Activated CD4-positive, alpha-beta T cell treated with anti-CD3 and anti-CD28 coated beads for 36 hours (primary cell): ENCODE measurements around the gene SLC44A2. TPM values are rescaled to one million over a fixed set of nuclear protein-coding genes. Genes with fewer than 3 reads are reported as not detected.

ENCODE experiments used
- ATAC-seq: fragments of 200-7000 bp; cut with Tn5 transposase; one replicate; pipeline ENCODE4 v1.10.0; 2021; ENCODE audit warnings: mild to moderate bottlenecking, moderate library complexity
- CTCF ChIA-PET: fragments of 350-600 bp; sonication (Branson Sonifier 250); formaldehyde crosslinking; loops from one replicate; lab custom pipeline; 2021; ENCODE audit warnings: antibody characterized with exemption; lab: Charles Lee
- POLR2A ChIA-PET: fragments of 350-600 bp; sonication (Branson Sonifier 250); formaldehyde crosslinking; loops from one replicate; lab custom pipeline; 2021; ENCODE audit warnings: antibody characterized with exemption, inconsistent platforms; lab: Charles Lee
- DNase-seq: peaks from one replicate; pipeline ENCODE4 v3.0.0-alpha.2; 2020
- H3K27ac Mint-ChIP-seq: one replicate; pipeline ENCODE4 v1.8.0; 2021; ENCODE audit warnings: mixed read lengths
- H3K27me3 Mint-ChIP-seq: one replicate; pipeline ENCODE4 v1.8.0; 2021; ENCODE audit warnings: mixed read lengths
- H3K36me3 Mint-ChIP-seq: one replicate; pipeline ENCODE4 v1.8.0; 2021; ENCODE audit warnings: low read depth, mixed read lengths
- H3K4me1 Mint-ChIP-seq: one replicate; pipeline ENCODE4 v1.8.0; 2021; ENCODE audit warnings: mixed read lengths
- H3K4me3 Mint-ChIP-seq: one replicate; pipeline ENCODE4 v1.8.0; 2021; ENCODE audit warnings: mild to moderate bottlenecking, moderate library complexity, mixed read lengths
- H3K9me3 Mint-ChIP-seq: one replicate; pipeline ENCODE4 v1.8.0; 2021; ENCODE audit warnings: low read depth, mixed read lengths
- intact Hi-C, 2 experiments: fragments of 100-400 bp; cut with DNase I in 1 of 2; cut with micrococcal nuclease in 1 of 2; formaldehyde crosslinking; loops; one replicate each; pipeline versions ENCODE4 v1.14.2 to v1.15.1; 2022 to 2024; cut with DNase I, micrococcal nuclease
- total RNA-seq, 2 experiments: library from RNA; stranded (reverse); gene quantifications; one replicate each; pipeline ENCODE4 v1.2.3, GENCODE V29; 2021

The SLC44A2 gene
- 100 to 1,000 TPM in 1 of 2 experiments, 10 to 100 TPM in 1; 80.3 to 105 TPM for total RNA-seq

DNA sequence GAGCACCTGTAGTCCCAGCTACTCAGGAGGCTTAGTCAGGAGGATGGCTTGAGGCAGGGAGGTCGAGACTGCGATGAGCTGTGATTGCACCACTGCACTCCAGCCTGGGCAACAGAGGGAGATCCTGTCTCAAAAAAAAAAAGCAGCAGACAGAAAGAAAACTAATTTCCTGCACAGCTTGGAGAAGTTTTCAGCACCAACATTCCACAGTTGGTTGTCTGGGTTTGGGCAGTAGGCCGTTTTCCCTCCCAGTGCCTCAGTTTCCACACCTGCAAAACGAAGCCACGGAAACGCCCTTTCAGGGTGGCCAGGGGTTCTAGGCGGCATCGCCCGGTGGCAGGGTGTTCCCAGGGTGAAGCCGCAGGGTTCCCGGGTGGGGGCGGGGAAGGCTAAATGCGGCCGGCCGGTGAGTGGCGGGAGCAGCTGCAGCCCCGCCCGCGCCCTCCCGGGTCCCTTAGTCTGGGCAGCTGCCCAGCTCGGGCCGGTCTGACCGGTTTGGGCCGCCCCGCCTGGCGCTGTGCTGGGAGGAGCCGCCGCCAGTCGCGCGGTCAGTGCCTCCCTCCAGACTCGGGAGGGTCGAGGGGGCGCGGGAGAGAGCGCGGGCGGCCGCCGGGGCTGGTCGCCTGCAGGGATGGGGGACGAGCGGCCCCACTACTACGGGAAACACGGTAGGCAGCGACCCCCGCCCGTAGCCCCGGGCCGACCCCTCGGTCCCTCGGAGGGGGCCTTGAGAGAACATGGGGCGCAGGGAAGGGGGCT is at the start of gene SLC44A2:
SLC44A2 (plus strand) TSS at position 551 of the 759 bp plus-strand sequence; CDS start at position 632, 81 bp downstream.
- ChIA-PET CTCF (no interaction called here), POLR2A (interaction anchor here (0.6 kb wide), 1 partner anchor 241 kb away, joined by 4 read pairs; no protein-coding TSS in a partner anchor)
- no peak for DNase-seq
- H3K4me1 Mint-ChIP-seq, result peaks cover 25% of the 10 kb centered on the region
- no peaks in the 10 kb centered on the region for H3K9me3 Mint-ChIP-seq
- intact Hi-C loops, result no loop called here
- H3K27ac Mint-ChIP-seq, result no peak within 1 kb of the TSS
- H3K36me3 Mint-ChIP-seq, result peaks cover 19% of the 10 kb centered on the region
- no peaks in the 10 kb centered on the region for H3K27me3 Mint-ChIP-seq
- no peak within 1 kb of the TSS for H3K4me3 Mint-ChIP-seq
- ATAC-seq, result peak; percentile 30

- Mint-ChIP-seq H3K27me3 (no peaks in the 10 kb centered on the region), H3K4me3 (no peak overlapping the region), H3K4me1 (peaks cover 6% of the 10 kb centered on the region), H3K27ac (no peak overlapping the region), H3K36me3 (no peaks in the 10 kb centered on the region), H3K9me3 (no peaks in the 10 kb centered on the region)
- CTCF ChIA-PET, result interaction anchor here (0.7 to 9.1 kb wide), 3 partner anchors 61 to 122 kb away, joined by 3 to 239 read pairs (median 164); partner anchors contain the start of gene QTRT1
- POLR2A ChIA-PET, result no interaction called here
- DNase-seq, result no peak
- intact Hi-C loops, result no loop called here
- ATAC-seq, result no peak
Measured at GRCh38 chr19:10577951-10578350, 47.4 kb upstream of the SLC44A2 start.

DNA sequence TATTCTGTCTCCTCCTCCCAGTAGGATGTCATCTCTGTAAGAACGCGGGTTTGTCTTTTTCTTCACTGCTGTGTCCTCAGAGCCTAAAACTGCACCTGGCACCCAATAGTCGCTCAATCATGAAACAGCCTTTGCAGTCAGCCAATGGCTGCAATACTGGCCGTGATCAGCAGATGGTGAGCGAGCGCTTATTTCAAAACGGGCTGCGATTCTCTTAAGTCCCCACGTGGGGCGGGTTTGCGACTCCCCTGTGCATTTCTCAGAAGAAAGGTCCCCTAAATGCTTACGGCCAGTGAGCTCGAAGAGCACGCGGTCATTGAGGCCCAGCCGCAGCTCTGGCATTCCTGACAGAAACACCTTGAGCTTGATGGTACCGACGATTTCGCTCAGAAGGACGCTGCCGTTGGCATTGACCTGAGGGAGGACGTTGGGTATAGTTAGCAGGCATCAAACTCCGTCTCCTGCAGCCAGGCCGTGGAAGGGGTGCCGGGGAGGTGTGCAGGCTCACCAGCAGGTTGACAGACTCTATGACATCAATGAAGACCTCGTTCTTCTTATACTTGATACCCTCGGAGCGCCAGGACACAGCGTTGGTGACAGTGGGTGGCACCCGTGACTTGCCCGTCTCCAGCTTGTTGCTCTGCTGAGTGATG is 44.2 kb upstream of the SLC44A2 start:
- Mint-ChIP-seq H3K4me1 (peaks cover 17% of the 10 kb centered on the region), H3K27ac (no peak overlapping the region)
- intact Hi-C loops, result loop anchor here (1.0 to 2.0 kb wide), 5 partner anchors 21 to 118 kb away; no protein-coding TSS in a partner anchor

GRCh38 chr19:10582091-10582490 is 43.3 kb upstream of the SLC44A2 start:
- H3K4me3 Mint-ChIP-seq, result no peak overlapping the region
- H3K27ac Mint-ChIP-seq, result no peak overlapping the region
- no peaks in the 10 kb centered on the region for H3K9me3 Mint-ChIP-seq
- intact Hi-C loops, result no loop called here
- ChIA-PET POLR2A (interaction anchor here (0.6 to 1.7 kb wide), 6 partner anchors 22 to 114 kb away, joined by 3 to 7 read pairs (median 4); no protein-coding TSS in a partner anchor), CTCF (interaction anchor here (0.6 to 9.1 kb wide), 27 partner anchors 8 to 1639 kb away, joined by 3 to 239 read pairs (median 6); partner anchors contain the start of genes CDKN2D, DNM2 and QTRT1)
- no peak for DNase-seq
- H3K36me3 Mint-ChIP-seq, result no peaks in the 10 kb centered on the region
- no peaks in the 10 kb centered on the region for H3K27me3 Mint-ChIP-seq
- peaks cover 17% of the 10 kb centered on the region for H3K4me1 Mint-ChIP-seq
- no peak for ATAC-seq

More for the DNA sequence above, 44.2 kb upstream of the SLC44A2 start:
- ATAC-seq (peak; percentile 98), DNase-seq (peak; percentile 95)
- no peaks in the 10 kb centered on the region for H3K9me3 Mint-ChIP-seq
- no peaks in the 10 kb centered on the region for H3K36me3 Mint-ChIP-seq
- ChIA-PET CTCF (interaction anchor here (0.6 to 9.1 kb wide), 52 partner anchors 9 to 1638 kb away, joined by 3 to 239 read pairs (median 4); partner anchors contain the start of genes CDC37, CDKN2D, DNM2 and QTRT1), POLR2A (interaction anchor here (0.6 to 1.7 kb wide), 12 partner anchors 9 to 130 kb away, joined by 3 to 7 read pairs (median 5); partner anchors contain the start of gene QTRT1)
- no peaks in the 10 kb centered on the region for H3K27me3 Mint-ChIP-seq
- no peak overlapping the region for H3K4me3 Mint-ChIP-seq

DNA sequence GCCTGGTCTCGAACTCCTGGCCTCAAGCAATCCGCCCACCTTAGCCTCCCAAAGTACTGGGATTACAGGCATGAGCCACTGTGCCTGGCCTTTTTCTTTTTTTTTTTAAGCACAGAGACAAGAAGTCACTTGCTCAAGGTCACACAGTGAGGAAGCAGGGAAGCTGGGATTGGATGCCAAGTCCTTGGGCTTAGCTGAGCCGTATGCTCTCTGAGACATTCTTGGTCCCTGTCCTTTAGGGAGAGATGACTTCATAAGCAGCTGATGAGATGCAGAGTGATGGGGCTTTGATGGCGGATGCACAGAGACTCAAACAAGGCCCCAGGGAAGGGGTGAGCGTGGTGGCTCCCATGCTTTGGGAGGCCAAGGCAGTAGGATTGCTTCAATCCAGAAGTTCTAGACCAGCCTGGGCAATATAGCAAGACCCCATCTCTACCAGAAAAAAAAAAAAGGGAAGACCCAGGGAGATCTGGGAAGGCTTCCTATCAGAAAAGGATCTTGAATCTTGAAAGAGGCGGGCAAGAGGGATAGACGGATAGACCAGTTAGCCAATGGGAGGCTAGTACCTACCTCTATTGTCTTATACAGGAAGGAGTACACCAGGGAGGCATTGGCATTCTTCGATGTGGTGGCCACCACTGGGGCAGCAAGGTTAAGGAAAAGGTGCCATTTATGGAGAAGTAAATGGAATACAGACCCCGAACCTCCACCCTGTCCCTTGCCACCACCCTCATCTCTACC is 42.1 kb upstream of the SLC44A2 start:
- H3K27me3 Mint-ChIP-seq, result peaks cover 7% of the 10 kb centered on the region
- no peaks in the 10 kb centered on the region for H3K36me3 Mint-ChIP-seq
- DNase-seq (no peak), ATAC-seq (no peak)
- intact Hi-C loops, result no loop called here
- H3K27ac Mint-ChIP-seq, result no peak overlapping the region
- H3K9me3 Mint-ChIP-seq, result no peaks in the 10 kb centered on the region
- H3K4me3 Mint-ChIP-seq, result no peak overlapping the region
- ChIA-PET CTCF (interaction anchor here (0.6 to 9.1 kb wide), 7 partner anchors 21 to 117 kb away, joined by 3 to 239 read pairs (median 19); partner anchors contain the start of gene QTRT1), POLR2A (interaction anchor here (0.6 kb wide), 1 partner anchor 76 kb away, joined by 3 read pairs; no protein-coding TSS in a partner anchor)
- peaks cover 21% of the 10 kb centered on the region for H3K4me1 Mint-ChIP-seq

GRCh38 chr19:10586396-10586795 is 39.0 kb upstream of the SLC44A2 start:
- no peak for ATAC-seq
- H3K27me3 Mint-ChIP-seq, result peaks cover 7% of the 10 kb centered on the region
- H3K9me3 Mint-ChIP-seq, result no peaks in the 10 kb centered on the region
- ChIA-PET POLR2A (no interaction called here), CTCF (interaction anchor here (0.8 to 9.1 kb wide), 3 partner anchors 55 to 114 kb away, joined by 3 to 164 read pairs (median 19); partner anchors contain the start of gene QTRT1)
- no peaks in the 10 kb centered on the region for H3K36me3 Mint-ChIP-seq
- no peak overlapping the region for H3K27ac Mint-ChIP-seq
- H3K4me1 Mint-ChIP-seq, result peaks cover 16% of the 10 kb centered on the region
- intact Hi-C loops, result no loop called here
- no peak for DNase-seq
- no peak overlapping the region for H3K4me3 Mint-ChIP-seq

DNA sequence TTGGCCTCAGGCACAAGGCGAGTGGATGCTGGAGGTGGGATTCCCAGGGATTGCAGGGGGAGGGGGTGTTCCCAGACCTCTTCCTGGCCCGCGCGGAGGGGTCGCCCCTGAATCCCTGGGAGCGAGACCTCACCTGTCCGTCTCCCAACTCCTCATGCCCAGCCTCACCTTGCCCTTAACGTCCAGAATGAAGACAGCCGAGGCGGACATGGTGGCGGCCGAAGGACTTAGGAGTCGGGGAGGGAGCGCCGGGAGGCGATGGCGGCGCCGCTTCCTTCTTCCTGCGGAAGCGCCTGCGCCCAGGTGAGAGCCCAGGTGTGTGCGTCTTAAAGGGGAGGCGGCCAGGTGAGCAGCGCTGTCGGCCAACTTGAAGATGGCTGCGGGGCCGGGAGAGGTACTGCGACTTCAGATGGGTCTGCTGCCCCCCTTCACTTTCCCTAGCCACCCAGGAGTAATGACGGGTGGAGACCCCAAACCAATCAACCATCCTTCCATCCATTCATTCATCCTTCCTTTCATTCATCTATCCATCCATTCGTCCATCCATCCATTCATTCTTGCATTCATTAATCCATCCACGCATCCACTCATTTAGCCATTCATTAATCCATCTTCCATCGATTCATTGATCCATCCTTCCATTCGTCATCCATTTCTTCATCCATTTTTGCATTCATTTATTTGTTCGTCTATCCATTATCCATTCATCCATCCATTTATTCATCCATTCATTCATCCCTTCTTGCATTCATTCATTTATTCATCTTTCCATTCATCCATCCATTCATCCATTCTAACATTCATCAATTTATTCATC is 38.1 kb upstream of the SLC44A2 start, which contains the start of gene AP1M2:
AP1M2 (minus strand) TSS at position 291 of the 817 bp plus-strand sequence; CDS start at position 210, 81 bp downstream.
- DNase-seq (no peak), ATAC-seq (no peak)
- peaks cover 16% of the 10 kb centered on the region for H3K4me1 Mint-ChIP-seq
- H3K27me3 Mint-ChIP-seq, result peaks cover 7% of the 10 kb centered on the region
- no peaks in the 10 kb centered on the region for H3K36me3 Mint-ChIP-seq
- ChIA-PET POLR2A (no interaction called here), CTCF (no interaction called here)
- intact Hi-C loops, result no loop called here
- no peaks in the 10 kb centered on the region for H3K9me3 Mint-ChIP-seq
- H3K27ac Mint-ChIP-seq, result no peak within 1 kb of the TSS
- no peak within 1 kb of the TSS for H3K4me3 Mint-ChIP-seq

GRCh38 chr19:10587839-10588150 is 37.6 kb upstream of the SLC44A2 start:
- ATAC-seq (no peak), DNase-seq (no peak)
- intact Hi-C loops, result no loop called here
- H3K36me3 Mint-ChIP-seq, result no peaks in the 10 kb centered on the region
- ChIA-PET CTCF (interaction anchor here (0.7 kb wide), 1 partner anchor 57 kb away, joined by 3 read pairs; no protein-coding TSS in a partner anchor), POLR2A (no interaction called here)
- H3K4me3 Mint-ChIP-seq, result no peak overlapping the region
- H3K4me1 Mint-ChIP-seq, result peaks cover 16% of the 10 kb centered on the region
- no peaks in the 10 kb centered on the region for H3K9me3 Mint-ChIP-seq
- no peak overlapping the region for H3K27ac Mint-ChIP-seq
- peaks cover 7% of the 10 kb centered on the region for H3K27me3 Mint-ChIP-seq

GRCh38 chr19:10593148-10593547 is 32.2 kb upstream of the SLC44A2 start:
- POLR2A ChIA-PET, result interaction anchor here (0.6 kb wide), 1 partner anchor 76 kb away, joined by 5 read pairs; no protein-coding TSS in a partner anchor
- H3K4me3 Mint-ChIP-seq, result no peak overlapping the region
- no peaks in the 10 kb centered on the region for H3K9me3 Mint-ChIP-seq
- CTCF ChIA-PET, result interaction anchor here (0.9 to 1.9 kb wide), 2 partner anchors 12 to 108 kb away, joined by 4 to 10 read pairs; partner anchors contain the start of gene QTRT1
- no peaks in the 10 kb centered on the region for H3K27me3 Mint-ChIP-seq
- peaks cover 24% of the 10 kb centered on the region for H3K4me1 Mint-ChIP-seq
- no peaks in the 10 kb centered on the region for H3K36me3 Mint-ChIP-seq
- ATAC-seq (no peak), DNase-seq (no peak)
- intact Hi-C loops, result no loop called here
- H3K27ac Mint-ChIP-seq, result no peak overlapping the region
